ENCODE data around the gene LMO1.

LMO1 gene

GRCh38 chr11:8202516-8203413 is 60.9 kb downstream of the LMO1 start:
- no peak for DNase-seq

DNA sequence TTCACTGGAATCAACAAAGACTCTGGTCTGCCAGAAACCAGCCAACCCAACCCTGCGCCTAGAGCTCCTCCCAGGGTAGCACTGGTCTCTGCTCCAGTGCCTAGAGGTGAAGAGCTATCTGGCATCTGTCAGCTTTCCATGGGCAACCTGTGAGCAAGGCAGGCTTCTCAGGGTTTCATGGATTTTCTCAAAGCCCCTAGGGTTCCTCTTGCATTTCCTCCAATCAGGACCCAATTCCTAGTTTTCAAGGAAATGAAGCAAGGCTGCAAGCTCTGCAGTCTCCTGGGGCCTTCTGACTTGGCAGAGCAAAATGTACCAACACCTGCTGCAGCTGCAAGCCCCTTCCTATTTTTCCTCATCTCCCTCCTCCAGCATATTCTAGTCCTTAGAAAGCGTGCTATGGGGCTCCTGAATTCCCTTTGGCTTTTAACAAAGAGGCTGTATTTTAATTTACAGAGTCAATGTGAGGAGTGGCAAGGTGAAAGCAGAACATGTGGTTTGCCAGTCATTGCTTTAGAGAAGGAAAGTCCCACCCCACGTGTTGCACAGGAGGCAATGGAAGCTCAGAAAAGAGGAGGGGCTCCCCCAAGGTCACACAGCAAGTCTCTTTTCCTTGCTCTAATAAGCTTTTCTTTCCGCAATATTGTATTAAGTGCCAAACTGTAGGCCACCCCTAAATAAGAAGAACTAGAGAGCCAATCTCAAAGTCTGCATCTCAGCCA is 61.9 kb downstream of the LMO1 start:
- no peak for DNase-seq

DNA sequence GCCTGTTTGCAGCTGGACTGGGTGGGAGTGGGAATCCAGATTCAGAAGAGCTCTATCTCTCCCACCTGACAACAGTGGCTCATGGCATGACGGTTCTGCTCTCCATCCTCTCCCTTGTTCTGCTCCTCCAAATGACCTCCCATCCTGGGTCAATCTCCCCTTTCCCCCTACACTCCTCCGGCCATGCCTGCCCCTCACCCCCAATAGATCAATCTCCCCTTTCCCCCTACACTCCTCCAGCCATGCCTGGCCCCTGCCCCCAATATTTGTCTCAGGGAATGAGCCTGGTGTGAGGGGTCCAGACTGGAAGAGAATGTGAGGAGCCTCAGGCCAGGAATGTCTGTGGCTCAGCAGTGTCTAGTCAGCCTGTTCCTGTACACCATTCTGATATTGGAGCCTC is 64.0 kb downstream of the LMO1 start:
- DNase-seq, result no peak

DNA sequence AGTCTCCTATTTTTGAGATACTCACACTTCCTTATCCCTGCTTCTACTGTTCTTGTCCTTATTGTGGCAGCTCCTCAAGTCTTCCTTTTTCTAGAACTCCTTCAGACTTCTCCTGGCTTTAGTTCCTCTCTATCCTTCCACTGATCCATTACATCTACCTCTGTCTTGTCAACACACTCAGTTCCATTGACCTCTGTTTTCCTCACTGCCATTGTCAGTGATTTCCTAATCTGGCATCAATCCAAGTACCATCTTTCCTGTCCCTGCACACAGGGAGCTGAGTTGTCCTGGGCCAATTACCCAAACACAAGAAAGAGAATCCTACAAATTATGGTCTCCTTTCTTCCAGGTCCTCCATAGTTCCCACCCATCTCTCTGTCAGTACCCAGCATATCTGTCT is 66.9 kb downstream of the LMO1 start:
- no peak for DNase-seq

GRCh38 chr11:8194956-8195355 is 68.7 kb downstream of the LMO1 start:
- DNase-seq, result no peak

DNA sequence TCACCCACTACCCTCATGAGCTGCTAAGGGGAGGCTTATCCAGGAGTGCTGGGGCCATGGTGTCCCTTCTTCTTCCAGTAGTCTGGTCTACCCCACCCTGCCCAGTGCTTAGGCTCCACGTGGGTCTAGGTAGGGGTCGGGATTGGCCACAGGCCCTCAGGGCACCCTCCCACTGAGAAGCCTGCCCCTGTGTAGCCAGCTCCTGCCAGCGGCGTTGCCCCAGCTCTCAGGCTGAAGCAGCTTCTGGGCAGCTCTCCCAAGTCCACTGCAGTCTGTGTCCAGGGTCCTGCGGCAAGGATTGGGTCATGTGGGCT is 70.8 kb downstream of the LMO1 start:
- DNase-seq, result no peak

GRCh38 chr11:8192016-8192895 is 71.4 kb downstream of the LMO1 start:
- peak; percentile 41 for DNase-seq

DNA sequence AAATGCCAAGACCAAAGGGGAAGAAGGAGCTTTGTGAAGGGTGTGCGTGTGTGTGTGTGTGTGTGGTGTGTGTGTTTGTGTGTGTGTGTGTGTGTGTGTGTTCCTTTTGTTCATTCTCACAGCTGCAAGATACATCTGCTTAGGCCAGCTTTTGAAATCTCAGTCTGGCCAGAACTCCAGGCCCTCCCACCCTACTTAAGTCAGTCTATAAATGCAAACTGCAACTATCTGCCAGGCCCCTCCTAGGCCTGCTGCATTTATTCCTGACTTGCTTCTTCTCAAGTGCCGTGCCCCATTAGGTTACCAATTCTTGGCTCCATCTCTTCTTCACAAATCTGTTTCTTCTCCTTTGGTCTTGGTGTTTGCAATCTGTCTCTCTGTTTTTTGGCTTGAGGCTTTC is 73.2 kb downstream of the LMO1 start:
- DNase-seq, result no peak

GRCh38 chr11:8186429-8186828 is 77.2 kb downstream of the LMO1 start:
- DNase-seq, result no peak

DNA sequence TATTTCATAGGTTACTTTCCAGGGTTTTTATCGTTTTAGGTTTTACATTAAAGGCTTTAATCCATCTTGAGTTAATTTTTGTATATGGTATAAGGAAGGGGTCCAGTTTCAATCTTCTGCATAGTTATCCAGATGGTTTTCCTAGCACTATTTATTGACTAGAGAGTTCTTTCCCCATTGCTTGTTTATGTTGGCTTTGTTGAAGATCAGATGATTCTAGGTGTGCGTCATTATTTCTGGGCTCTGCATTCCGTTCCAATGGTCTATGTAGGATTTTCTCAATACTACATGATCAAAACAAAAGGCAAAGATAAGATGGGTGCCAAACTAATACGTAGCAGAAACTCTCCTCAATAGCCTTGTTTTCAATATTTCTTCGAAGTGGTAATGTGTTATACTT is 80.6 kb downstream of the LMO1 start:
- no peak for DNase-seq

GRCh38 chr11:8180469-8180868 is 83.2 kb downstream of the LMO1 start:
- DNase-seq, result no peak

GRCh38 chr11:8178297-8178696 is 85.4 kb downstream of the LMO1 start:
- DNase-seq, result no peak

GRCh38 chr11:8177136-8177535 is 86.5 kb downstream of the LMO1 start:
- no peak for DNase-seq
